ENCODE measurements around the gene SPINT2.

- TF ChIP-seq CTCF (optimal IDR thresholded peaks at IDR 0.05 in 1 of 3, IDR thresholded peaks at IDR 0.05 in 1 of 3, conservative IDR thresholded peaks at IDR 0.05 in 1 of 3; ENCODE audit: extremely low read depth in 1 of 3, insufficient read depth in 2 of 3, low read length in 3 of 3) (no peak), EZH2 (IDR thresholded peaks at IDR 0.05; ENCODE audit: low read length) (no peak)
Observed at GRCh38 chr19:38243279-38243673, 21.1 kb upstream of the SPINT2 start.

All from keratinocyte (primary cell).